ENCODE data around the gene TTC7B.

- TF ChIP-seq CTCF (IDR thresholded peaks at IDR 0.05) (no peak), EZH2 (IDR thresholded peaks at IDR 0.05; ENCODE audit: borderline replicate concordance, insufficient read depth, low read depth, low read length, poor library complexity, severe bottlenecking) (no peak)
These were observed 18.3 kb downstream of the TTC7B start for GRCh38 chr14:90797919-90798318.
